ENCODE results near the gene PDE10A. TPM values are rescaled to one million over a fixed set of nuclear protein-coding genes. Genes with fewer than 3 reads are reported as not detected.
"Not testable (repeated sequence)": the region's sequence is repeated elsewhere in the genome, so short reads cannot be mapped to it uniquely, and the experiment has no call there.

Gene PDE10A
- total RNA-seq, 4 donors from 2014 or later = 3.5 to 10.0 (median 6.2) TPM

- no peak for TF ChIP-seq EP300 (IDR thresholded peaks at IDR 0.05)
- no peak for TF ChIP-seq CTCF (IDR thresholded peaks at IDR 0.05)
- TF ChIP-seq POLR2A (IDR thresholded peaks at IDR 0.05) = no peak
- Histone ChIP-seq H3K9me3 (no peaks in the 10 kb centered on the region), H3K4me3 (no peak overlapping the region), H3K27me3 (no peaks in the 10 kb centered on the region), H3K27ac (no peak overlapping the region), H3K4me1 (no peaks in the 10 kb centered on the region), H3K36me3 (no peaks in the 10 kb centered on the region)
- 15 to 18% methylated on average over 2 of the region's 2 CpGs for WGBS, 2 donors
- no peak for DNase-seq (ENCODE audit: low spot score in 2 of 2)
These were observed 154.6 kb downstream of the PDE10A start for GRCh38 chr6:165508321-165508869.

GRCh38 chr6:165506657-165507056 is 156.4 kb downstream of the PDE10A start:
- Histone ChIP-seq H3K4me1 (no peaks in the 10 kb centered on the region), H3K9me3 (no peaks in the 10 kb centered on the region), H3K36me3 (no peaks in the 10 kb centered on the region), H3K4me3 (no peak overlapping the region), H3K27ac (no peak overlapping the region), H3K27me3 (no peaks in the 10 kb centered on the region)
- DNase-seq (ENCODE audit: low spot score in 2 of 2) = no peak
- WGBS, 2 donors = 86 to 89% methylated on average over 2 of the region's 2 CpGs
- TF ChIP-seq POLR2A (IDR thresholded peaks at IDR 0.05) (no peak), CTCF (IDR thresholded peaks at IDR 0.05) (no peak), EP300 (IDR thresholded peaks at IDR 0.05) (no peak)

GRCh38 chr6:165500214-165500907 is 162.7 kb downstream of the PDE10A start:
- 78 to 79% methylated on average over 6 of the region's 6 CpGs for WGBS, 2 donors
- not testable (repeated sequence) for H3K36me3 ChIP-seq

GRCh38 chr6:165497472-165497871 is 165.6 kb downstream of the PDE10A start:
- Histone ChIP-seq H3K36me3 (no peaks in the 10 kb centered on the region), H3K9me3 (peaks cover 0 to 3% (median 0%) of the 10 kb centered on the region in 4 donors), H3K4me3 (no peak overlapping the region), H3K4me1 (no peaks in the 10 kb centered on the region), H3K27ac (no peak overlapping the region), H3K27me3 (no peaks in the 10 kb centered on the region)
- TF ChIP-seq CTCF (IDR thresholded peaks at IDR 0.05) = no peak
- TF ChIP-seq EP300 (IDR thresholded peaks at IDR 0.05) = no peak
- no peak for TF ChIP-seq POLR2A (IDR thresholded peaks at IDR 0.05)
- no peak for DNase-seq (ENCODE audit: low spot score in 2 of 2)
- WGBS, 2 donors = 88 to 93% methylated on average over 4 of the region's 4 CpGs

More at GRCh38 chr6:165500214-165500907, 162.7 kb downstream of the PDE10A start:
- not testable (repeated sequence) for H3K27me3 ChIP-seq; H3K9me3 ChIP-seq; H3K4me1 ChIP-seq; DNase-seq (ENCODE audit: low spot score in 2 of 2); H3K4me3 ChIP-seq; H3K27ac ChIP-seq

- H3K36me3 ChIP-seq = no peaks in the 10 kb centered on the region
- WGBS, 2 donors = 70 to 76% methylated on average over 7 to 9 of the region's 9 CpGs
- no peaks in the 10 kb centered on the region for H3K27me3 ChIP-seq
- no peak for TF ChIP-seq POLR2A (IDR thresholded peaks at IDR 0.05)
- peaks cover 0 to 6% (median 0%) of the 10 kb centered on the region in 4 donors for H3K9me3 ChIP-seq
- DNase-seq (ENCODE audit: low spot score in 2 of 2) = no peak
- no peak overlapping the region for H3K4me3 ChIP-seq
- H3K27ac ChIP-seq = no peak overlapping the region
- no peaks in the 10 kb centered on the region for H3K4me1 ChIP-seq
These were observed 174.3 kb downstream of the PDE10A start for GRCh38 chr6:165488624-165489295.

- TF ChIP-seq EP300 (IDR thresholded peaks at IDR 0.05) = no peak
- no peak for TF ChIP-seq CTCF (IDR thresholded peaks at IDR 0.05)
- no peak for TF ChIP-seq POLR2A (IDR thresholded peaks at IDR 0.05)
- Histone ChIP-seq H3K4me3 (no peak overlapping the region), H3K27ac (no peak overlapping the region), H3K4me1 (no peaks in the 10 kb centered on the region), H3K36me3 (no peaks in the 10 kb centered on the region), H3K9me3 (peaks cover 0 to 3% (median 0%) of the 10 kb centered on the region in 4 donors), H3K27me3 (no peaks in the 10 kb centered on the region)
- DNase-seq (ENCODE audit: low spot score in 2 of 2) = no peak
These were observed 175.1 kb downstream of the PDE10A start for GRCh38 chr6:165487950-165488349.

Measured in tibial nerve (tissue), 4 donors.